ENCODE data around the gene UCK2.

The UCK2 gene

DNA sequence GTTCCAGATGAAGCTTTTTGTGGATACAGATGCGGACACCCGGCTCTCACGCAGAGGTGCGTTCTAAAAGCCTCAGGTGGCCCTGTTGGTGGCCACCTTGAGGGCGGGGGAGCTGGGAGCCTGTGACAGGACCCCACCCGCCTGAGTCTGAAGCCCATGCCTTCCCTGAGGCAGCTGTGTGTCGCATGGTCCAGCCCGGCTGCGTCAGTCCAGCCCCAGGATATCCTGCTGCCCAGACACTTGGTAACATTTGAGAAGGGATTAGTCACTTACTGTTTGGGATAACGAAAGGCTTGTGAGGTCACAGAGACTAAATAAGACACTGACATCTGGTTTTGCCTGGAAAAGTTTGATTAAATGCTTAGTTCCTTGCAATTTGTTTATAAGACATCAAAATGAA is 68.9 kb downstream of the UCK2 start:
- CTCF ChIA-PET: no interaction called here
- POLR2A ChIA-PET: no interaction called here
- no peak for DNase-seq (ENCODE audit: extremely low spot score)
- TF ChIP-seq ELF4 (IDR thresholded peaks at IDR 0.05): no peak
- TF ChIP-seq HDGF (IDR thresholded peaks at IDR 0.05; ENCODE audit: borderline replicate concordance): no peak
- no peak for TF ChIP-seq TARDBP (IDR thresholded peaks at IDR 0.05)
- TF ChIP-seq LEF1 (IDR thresholded peaks at IDR 0.05; ENCODE audit: borderline replicate concordance): no peak
- no peak for TF ChIP-seq L3MBTL2 (conservative IDR thresholded peaks at IDR 0.05)
- no peak for TF ChIP-seq FOXA1 (IDR thresholded peaks at IDR 0.05)
- TF ChIP-seq SP1 (IDR thresholded peaks at IDR 0.05): no peak
- TF ChIP-seq BHLHE40 (IDR thresholded peaks at IDR 0.05; ENCODE audit: borderline replicate concordance): no peak
- TF ChIP-seq FOXM1 (IDR thresholded peaks at IDR 0.05; ENCODE audit: borderline replicate concordance): no peak
- TF ChIP-seq SUZ12 (IDR thresholded peaks at IDR 0.05): no peak
- no peak for TF ChIP-seq ZNF384 (IDR thresholded peaks at IDR 0.05)
- TF ChIP-seq, protein P1, sequence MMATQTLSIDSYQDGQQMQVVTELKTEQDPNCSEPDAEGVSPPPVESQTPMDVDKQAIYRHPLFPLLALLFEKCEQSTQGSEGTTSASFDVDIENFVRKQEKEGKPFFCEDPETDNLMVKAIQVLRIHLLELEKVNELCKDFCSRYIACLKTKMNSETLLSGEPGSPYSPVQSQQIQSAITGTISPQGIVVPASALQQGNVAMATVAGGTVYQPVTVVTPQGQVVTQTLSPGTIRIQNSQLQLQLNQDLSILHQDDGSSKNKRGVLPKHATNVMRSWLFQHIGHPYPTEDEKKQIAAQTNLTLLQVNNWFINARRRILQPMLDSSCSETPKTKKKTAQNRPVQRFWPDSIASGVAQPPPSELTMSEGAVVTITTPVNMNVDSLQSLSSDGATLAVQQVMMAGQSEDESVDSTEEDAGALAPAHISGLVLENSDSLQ (IDR thresholded peaks at IDR 0.05): no peak
- no peak for TF ChIP-seq NFRKB (IDR thresholded peaks at IDR 0.05)

DNA sequence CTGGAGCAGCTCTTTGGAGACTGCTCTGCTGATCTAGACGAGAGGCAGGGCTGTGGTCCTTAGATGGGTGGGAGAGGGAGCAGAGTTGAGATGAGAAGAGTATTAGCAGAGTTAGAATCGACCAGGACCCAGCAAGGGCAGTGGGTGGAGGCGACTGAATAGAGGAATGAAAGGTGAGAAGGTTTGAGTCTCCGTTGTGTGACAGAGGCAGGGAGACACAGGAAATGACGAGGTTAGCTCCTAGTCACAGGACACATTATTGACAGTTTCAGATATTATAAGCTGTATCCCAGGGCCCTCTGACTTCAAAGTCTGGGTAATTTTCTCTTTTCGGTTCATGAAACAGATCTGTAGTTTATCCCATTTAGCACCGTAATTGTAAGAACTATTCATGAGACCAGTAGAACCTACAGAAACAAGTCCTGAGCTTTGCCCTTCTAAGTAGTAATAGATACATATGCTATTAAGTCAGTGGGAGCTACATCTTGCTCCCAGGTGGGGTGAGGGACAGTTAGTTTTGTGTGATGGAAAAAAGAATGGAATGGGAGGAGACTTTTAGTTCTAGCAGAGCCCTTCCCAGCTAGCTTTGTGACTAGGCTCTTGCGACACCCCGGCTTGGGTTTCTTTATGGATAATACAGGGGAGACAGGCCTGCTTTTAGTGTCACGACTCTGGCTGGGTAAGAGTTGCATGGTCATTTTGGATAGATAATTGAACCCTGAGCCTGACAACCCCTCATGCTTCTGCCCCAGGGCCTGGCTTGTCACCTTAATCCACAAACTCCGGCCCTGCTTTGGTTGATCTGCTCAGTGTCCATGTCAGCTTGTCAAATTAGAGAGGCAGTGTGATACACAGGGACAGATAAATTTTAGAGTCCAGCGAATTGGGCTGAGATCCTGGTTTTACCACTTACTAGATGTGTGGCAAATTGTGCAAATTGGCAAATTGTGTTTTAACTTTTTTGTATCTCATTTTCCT is 70.2 kb downstream of the UCK2 start:
- POLR2A ChIA-PET: interaction anchor here (1.4 kb wide), 1 partner anchor 14 kb away, joined by 3 read pairs; no protein-coding TSS in a partner anchor

DNA sequence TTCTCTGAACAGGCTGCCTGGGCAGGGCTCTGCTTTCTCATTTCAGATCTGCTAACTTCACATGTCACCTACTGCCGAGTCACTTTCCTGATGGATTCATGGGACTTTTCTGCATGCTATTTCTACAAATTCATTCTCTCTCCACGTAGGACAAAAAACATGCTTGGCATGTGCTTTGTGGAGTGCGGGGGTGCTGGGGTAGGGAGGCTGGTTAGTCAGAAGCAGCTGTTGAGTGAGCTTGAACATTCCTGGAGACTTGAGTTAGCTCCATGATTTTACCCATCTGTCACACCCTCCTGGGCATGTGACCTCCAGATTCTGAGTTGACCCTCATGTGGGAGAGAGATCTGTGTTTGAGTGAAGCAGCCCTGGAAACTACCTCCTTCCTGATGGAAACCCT is 71.4 kb downstream of the UCK2 start:
- TF ChIP-seq ELF4 (IDR thresholded peaks at IDR 0.05): no peak
- no peak for TF ChIP-seq SP1 (IDR thresholded peaks at IDR 0.05)
- TF ChIP-seq HDGF (IDR thresholded peaks at IDR 0.05; ENCODE audit: borderline replicate concordance): no peak
- TF ChIP-seq BHLHE40 (IDR thresholded peaks at IDR 0.05; ENCODE audit: borderline replicate concordance): no peak
- no peak for TF ChIP-seq SUZ12 (IDR thresholded peaks at IDR 0.05)
- no peak for TF ChIP-seq CTBP1 (IDR thresholded peaks at IDR 0.05; ENCODE audit: borderline replicate concordance)
- TF ChIP-seq NFRKB (IDR thresholded peaks at IDR 0.05): no peak
- TF ChIP-seq L3MBTL2 (conservative IDR thresholded peaks at IDR 0.05): no peak
- no peak for TF ChIP-seq FOXA1 (IDR thresholded peaks at IDR 0.05)
- DNase-seq (ENCODE audit: extremely low spot score): no peak
- CTCF ChIA-PET: no interaction called here
- POLR2A ChIA-PET: interaction anchor here (1.4 kb wide), 1 partner anchor 15 kb away, joined by 3 read pairs; no protein-coding TSS in a partner anchor

More for the DNA sequence above, 70.2 kb downstream of the UCK2 start:
- CTCF ChIA-PET: no interaction called here
- no peak for TF ChIP-seq SUZ12 (IDR thresholded peaks at IDR 0.05)
- no peak for TF ChIP-seq CTBP1 (IDR thresholded peaks at IDR 0.05; ENCODE audit: borderline replicate concordance)
- no peak for TF ChIP-seq L3MBTL2 (conservative IDR thresholded peaks at IDR 0.05)
- TF ChIP-seq BHLHE40 (IDR thresholded peaks at IDR 0.05; ENCODE audit: borderline replicate concordance): no peak
- TF ChIP-seq, protein P1 (IDR thresholded peaks at IDR 0.05): no peak
- TF ChIP-seq ELF4 (IDR thresholded peaks at IDR 0.05): no peak
- no peak for TF ChIP-seq FOXA1 (IDR thresholded peaks at IDR 0.05)
- TF ChIP-seq TARDBP (IDR thresholded peaks at IDR 0.05): no peak
- TF ChIP-seq ARNT (IDR thresholded peaks at IDR 0.05): no peak
- no peak for TF ChIP-seq SP1 (IDR thresholded peaks at IDR 0.05)
- no peak for TF ChIP-seq NFRKB (IDR thresholded peaks at IDR 0.05)
- no peak for TF ChIP-seq FOXK2 (IDR thresholded peaks at IDR 0.05)
- TF ChIP-seq LEF1 (IDR thresholded peaks at IDR 0.05; ENCODE audit: borderline replicate concordance): no peak
- DNase-seq (ENCODE audit: extremely low spot score): no peak

DNA sequence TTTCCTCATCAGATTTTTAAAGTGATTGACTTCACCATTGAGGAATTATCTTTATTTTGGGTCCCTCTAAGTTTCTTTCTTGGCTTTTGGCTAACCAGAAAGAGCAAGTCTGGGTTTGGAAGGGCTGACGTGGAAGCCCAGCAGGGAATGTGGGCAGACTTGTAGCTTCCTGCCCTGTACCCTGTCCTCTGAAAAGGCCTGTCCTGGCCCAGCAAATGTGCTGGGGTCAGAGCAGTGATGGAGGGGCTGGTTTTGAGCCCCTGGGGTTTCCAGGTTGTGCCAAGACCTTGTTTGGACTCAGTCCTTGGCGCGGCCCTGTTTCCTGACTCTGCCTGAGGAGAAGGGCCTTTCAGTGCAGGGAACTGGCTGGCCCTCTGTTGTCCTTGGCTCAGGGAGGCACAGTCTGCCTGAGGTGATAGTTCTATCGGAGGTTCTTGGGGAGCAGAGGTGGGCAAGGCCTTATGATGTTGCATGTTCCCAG is 72.1 kb downstream of the UCK2 start:
- no peak for DNase-seq (ENCODE audit: extremely low spot score)
- TF ChIP-seq HDGF (IDR thresholded peaks at IDR 0.05; ENCODE audit: borderline replicate concordance) (no peak), ELF4 (IDR thresholded peaks at IDR 0.05) (no peak), ARNT (IDR thresholded peaks at IDR 0.05) (no peak), FOXM1 (IDR thresholded peaks at IDR 0.05; ENCODE audit: borderline replicate concordance) (no peak), SP1 (IDR thresholded peaks at IDR 0.05) (no peak)
- ChIA-PET POLR2A (no interaction called here), CTCF (no interaction called here)

DNA sequence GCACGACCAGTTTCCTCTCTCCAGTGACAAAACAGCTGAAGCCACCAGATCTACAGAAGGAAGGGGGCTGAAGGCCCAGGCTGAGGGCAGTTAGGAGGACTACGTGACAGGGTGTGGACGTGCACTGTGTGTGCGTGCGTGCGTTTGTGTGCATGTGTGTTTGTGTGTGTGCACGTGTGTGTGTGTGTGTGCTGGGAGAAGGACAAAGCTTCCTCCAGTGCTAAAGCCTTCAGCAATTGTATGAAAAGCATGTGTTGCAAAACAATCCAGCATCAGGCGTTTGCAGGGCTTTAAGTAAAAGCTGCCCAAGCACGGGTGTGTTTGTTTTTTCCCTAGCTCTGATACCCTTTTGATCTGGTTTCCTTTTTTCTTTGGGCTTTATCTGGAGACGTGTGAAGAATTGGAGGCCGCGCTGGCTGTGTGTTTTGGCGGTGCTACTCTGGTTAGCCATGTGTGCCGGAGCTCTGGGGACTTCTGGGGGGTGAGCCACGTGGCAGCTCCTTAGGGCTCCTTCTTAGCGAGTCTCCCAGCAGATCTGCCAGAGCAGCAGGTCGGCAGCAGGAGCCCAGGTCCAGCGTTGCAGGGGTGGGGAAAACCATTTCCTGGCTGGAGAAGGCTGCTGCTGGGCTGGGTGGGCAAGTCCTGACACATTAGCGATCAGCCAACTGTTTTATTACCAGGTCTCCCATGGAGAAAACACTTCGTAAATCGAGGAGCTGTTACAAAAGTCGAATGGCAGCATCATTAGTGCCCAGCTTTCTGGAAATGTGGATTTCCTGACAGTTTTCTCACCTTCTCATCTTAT is 73.4 kb downstream of the UCK2 start:
- ChIA-PET POLR2A (interaction anchor here (1.3 kb wide), 1 partner anchor 203 kb away, joined by 4 read pairs; no protein-coding TSS in a partner anchor), CTCF (no interaction called here)
- DNase-seq (ENCODE audit: extremely low spot score): no peak
- TF ChIP-seq NFRKB (IDR thresholded peaks at IDR 0.05) (no peak), FOXM1 (IDR thresholded peaks at IDR 0.05; ENCODE audit: borderline replicate concordance) (no peak), FOXK2 (IDR thresholded peaks at IDR 0.05) (no peak), LEF1 (IDR thresholded peaks at IDR 0.05; ENCODE audit: borderline replicate concordance) (no peak), TARDBP (IDR thresholded peaks at IDR 0.05) (no peak), ZNF384 (IDR thresholded peaks at IDR 0.05) (no peak), L3MBTL2 (conservative IDR thresholded peaks at IDR 0.05) (no peak), ARNT (IDR thresholded peaks at IDR 0.05) (no peak), CTBP1 (IDR thresholded peaks at IDR 0.05; ENCODE audit: borderline replicate concordance) (no peak), SUZ12 (IDR thresholded peaks at IDR 0.05) (no peak), BHLHE40 (IDR thresholded peaks at IDR 0.05; ENCODE audit: borderline replicate concordance) (no peak)

DNA sequence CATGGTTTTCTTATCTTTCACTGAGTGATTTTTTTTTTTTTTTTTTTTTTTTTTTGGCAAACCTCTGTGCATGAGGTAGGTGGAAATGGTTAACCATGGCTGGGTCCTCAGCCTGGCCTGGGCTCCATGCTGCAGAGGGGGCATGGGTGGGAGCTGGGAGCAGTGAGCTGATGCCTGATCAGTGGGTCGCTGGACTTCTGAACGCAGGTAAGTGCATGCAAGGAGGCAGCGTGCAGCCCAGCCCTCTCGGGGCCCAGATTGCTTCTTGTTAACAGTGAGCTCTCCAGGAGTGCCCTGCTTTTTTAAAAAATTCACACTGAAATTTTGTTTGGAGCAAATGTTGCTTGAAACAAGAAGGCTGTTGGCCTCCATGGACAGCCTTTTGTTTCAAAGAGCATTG is 75.2 kb downstream of the UCK2 start:
- TF ChIP-seq, protein P1 (IDR thresholded peaks at IDR 0.05): no peak
- TF ChIP-seq FOXM1 (IDR thresholded peaks at IDR 0.05; ENCODE audit: borderline replicate concordance): no peak
- TF ChIP-seq TARDBP (IDR thresholded peaks at IDR 0.05): no peak
- TF ChIP-seq ARNT (IDR thresholded peaks at IDR 0.05): no peak
- TF ChIP-seq NFRKB (IDR thresholded peaks at IDR 0.05): no peak
- TF ChIP-seq L3MBTL2 (conservative IDR thresholded peaks at IDR 0.05): no peak
- TF ChIP-seq FOXA1 (IDR thresholded peaks at IDR 0.05): no peak
- TF ChIP-seq HDGF (IDR thresholded peaks at IDR 0.05; ENCODE audit: borderline replicate concordance): no peak
- no peak for TF ChIP-seq FOXK2 (IDR thresholded peaks at IDR 0.05)
- TF ChIP-seq CTBP1 (IDR thresholded peaks at IDR 0.05; ENCODE audit: borderline replicate concordance): no peak
- TF ChIP-seq BHLHE40 (IDR thresholded peaks at IDR 0.05; ENCODE audit: borderline replicate concordance): no peak
- no peak for TF ChIP-seq ELF4 (IDR thresholded peaks at IDR 0.05)
- no peak for TF ChIP-seq SP1 (IDR thresholded peaks at IDR 0.05)
- DNase-seq (ENCODE audit: extremely low spot score): no peak
- POLR2A ChIA-PET: no interaction called here
- CTCF ChIA-PET: no interaction called here

All from HEK293T (cell line).